ENCODE results near the gene CREBBP.
A peak's percentile ranks its signal among the peaks of the same experiment; 100 is the strongest.

CREBBP gene

GRCh38 chr16:3735541-3735940, 145.0 kb downstream of the CREBBP start:
- no peak for DNase-seq (ENCODE audit: low spot score)

- DNase-seq (ENCODE audit: low spot score), result no peak
Observed at GRCh38 chr16:3734758-3735221, 145.7 kb downstream of the CREBBP start.

- no peak for DNase-seq (ENCODE audit: low spot score)
Observed at GRCh38 chr16:3734084-3734757, 146.3 kb downstream of the CREBBP start.

- DNase-seq (ENCODE audit: low spot score), result no peak
Observed at GRCh38 chr16:3732171-3732570, 148.3 kb downstream of the CREBBP start.

GRCh38 chr16:3731126-3731935, 149.2 kb downstream of the CREBBP start:
- DNase-seq (ENCODE audit: low spot score), result no peak

- DNase-seq (ENCODE audit: low spot score), result no peak
Observed at GRCh38 chr16:3730161-3731125, 150.1 kb downstream of the CREBBP start.

GRCh38 chr16:3729161-3730112, 151.1 kb downstream of the CREBBP start:
- DNase-seq (ENCODE audit: low spot score), result no peak

GRCh38 chr16:3728424-3729160, 151.9 kb downstream of the CREBBP start:
- DNase-seq (ENCODE audit: low spot score), result no peak

- DNase-seq (ENCODE audit: low spot score), result no peak
Observed at GRCh38 chr16:3727806-3728381, 152.6 kb downstream of the CREBBP start.

- DNase-seq (ENCODE audit: low spot score), result no peak
Observed at GRCh38 chr16:3726021-3726687, 154.4 kb downstream of the CREBBP start.

GRCh38 chr16:3725276-3725675, 155.2 kb downstream of the CREBBP start:
- DNase-seq (ENCODE audit: low spot score), result no peak

GRCh38 chr16:3722508-3722907, 158.0 kb downstream of the CREBBP start:
- DNase-seq (ENCODE audit: low spot score), result no peak

GRCh38 chr16:3720418-3720817, 160.1 kb downstream of the CREBBP start:
- no peak for DNase-seq (ENCODE audit: low spot score)

- no peak for DNase-seq (ENCODE audit: low spot score)
Observed at GRCh38 chr16:3718628-3719027, 161.9 kb downstream of the CREBBP start.

GRCh38 chr16:3718019-3718391, 162.5 kb downstream of the CREBBP start:
- DNase-seq (ENCODE audit: low spot score), result no peak

GRCh38 chr16:3717235-3718018, 163.1 kb downstream of the CREBBP start, which contains the start of gene TRAP1:
TSS of gene TRAP1 (minus strand) at chr16:3717524. CDS start at chr16:3717508, 16 bp downstream.
- DNase-seq (ENCODE audit: low spot score), result peak; percentile 76

GRCh38 chr16:3716831-3717234, 163.7 kb downstream of the CREBBP start:
- peak; percentile 4 for DNase-seq (ENCODE audit: low spot score)

GRCh38 chr16:3715430-3715829, 165.1 kb downstream of the CREBBP start:
- no peak for DNase-seq (ENCODE audit: low spot score)

Measured in kidney capillary endothelial cell (primary cell).